ENCODE measurements around the gene SCUBE1.

GRCh38 chr22:43291381-43291780 is 51.8 kb downstream of the SCUBE1 start:
- TF ChIP-seq, protein P1, sequence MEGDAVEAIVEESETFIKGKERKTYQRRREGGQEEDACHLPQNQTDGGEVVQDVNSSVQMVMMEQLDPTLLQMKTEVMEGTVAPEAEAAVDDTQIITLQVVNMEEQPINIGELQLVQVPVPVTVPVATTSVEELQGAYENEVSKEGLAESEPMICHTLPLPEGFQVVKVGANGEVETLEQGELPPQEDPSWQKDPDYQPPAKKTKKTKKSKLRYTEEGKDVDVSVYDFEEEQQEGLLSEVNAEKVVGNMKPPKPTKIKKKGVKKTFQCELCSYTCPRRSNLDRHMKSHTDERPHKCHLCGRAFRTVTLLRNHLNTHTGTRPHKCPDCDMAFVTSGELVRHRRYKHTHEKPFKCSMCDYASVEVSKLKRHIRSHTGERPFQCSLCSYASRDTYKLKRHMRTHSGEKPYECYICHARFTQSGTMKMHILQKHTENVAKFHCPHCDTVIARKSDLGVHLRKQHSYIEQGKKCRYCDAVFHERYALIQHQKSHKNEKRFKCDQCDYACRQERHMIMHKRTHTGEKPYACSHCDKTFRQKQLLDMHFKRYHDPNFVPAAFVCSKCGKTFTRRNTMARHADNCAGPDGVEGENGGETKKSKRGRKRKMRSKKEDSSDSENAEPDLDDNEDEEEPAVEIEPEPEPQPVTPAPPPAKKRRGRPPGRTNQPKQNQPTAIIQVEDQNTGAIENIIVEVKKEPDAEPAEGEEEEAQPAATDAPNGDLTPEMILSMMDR (IDR thresholded peaks at IDR 0.05), result no peak
- TF ChIP-seq POLR2A (IDR thresholded peaks at IDR 0.05), result no peak
